ENCODE measurements around the gene OR10A7. TPM values are rescaled to one million over a fixed set of nuclear protein-coding genes. Genes with fewer than 3 reads are reported as not detected.
"Not testable (repeated sequence)": the region's sequence is repeated elsewhere in the genome, so short reads cannot be mapped to it uniquely, and the experiment has no call there.

OR10A7 gene, protein sequence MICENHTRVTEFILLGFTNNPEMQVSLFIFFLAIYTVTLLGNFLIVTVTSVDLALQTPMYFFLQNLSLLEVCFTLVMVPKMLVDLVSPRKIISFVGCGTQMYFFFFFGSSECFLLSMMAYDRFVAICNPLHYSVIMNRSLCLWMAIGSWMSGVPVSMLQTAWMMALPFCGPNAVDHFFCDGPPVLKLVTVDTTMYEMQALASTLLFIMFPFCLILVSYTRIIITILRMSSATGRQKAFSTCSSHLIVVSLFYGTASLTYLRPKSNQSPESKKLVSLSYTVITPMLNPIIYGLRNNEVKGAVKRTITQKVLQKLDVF
- polyA plus RNA-seq (2011; rRNA removed), result not detected in 2 replicates
- polyA plus RNA-seq (2012; cell fraction: cytosol; rRNA removed), result not detected in 2 replicates
- polyA plus RNA-seq (2012; cell fraction: nucleus; rRNA removed), result not detected in 2 replicates
- polyA plus RNA-seq (2017; fragmentation: RNase III; extraction: RNeasy Plus Mini Kit Qiagen cat#74134 plus additional on column Dnase treatment), result not detected in 3 replicates
- polyA minus RNA-seq (2011; rRNA and poly(A)+ RNA removed), result not detected in 2 replicates

- no peak for ATAC-seq
- H3K9me3 ChIP-seq, result no peaks in the 10 kb centered on the region
- FAIRE-seq, result peak; percentile 23
- no peak for TF ChIP-seq ZSCAN20 (CRISPR knock-in tag; IDR thresholded peaks at IDR 0.05)
- TF ChIP-seq FOXS1 (CRISPR knock-in tag; IDR thresholded peaks at IDR 0.05), result no peak
- TF ChIP-seq MAFK (IDR thresholded peaks at IDR 0.05; ENCODE audit: partially characterized antibody), result no peak
- TF ChIP-seq, protein P1, sequence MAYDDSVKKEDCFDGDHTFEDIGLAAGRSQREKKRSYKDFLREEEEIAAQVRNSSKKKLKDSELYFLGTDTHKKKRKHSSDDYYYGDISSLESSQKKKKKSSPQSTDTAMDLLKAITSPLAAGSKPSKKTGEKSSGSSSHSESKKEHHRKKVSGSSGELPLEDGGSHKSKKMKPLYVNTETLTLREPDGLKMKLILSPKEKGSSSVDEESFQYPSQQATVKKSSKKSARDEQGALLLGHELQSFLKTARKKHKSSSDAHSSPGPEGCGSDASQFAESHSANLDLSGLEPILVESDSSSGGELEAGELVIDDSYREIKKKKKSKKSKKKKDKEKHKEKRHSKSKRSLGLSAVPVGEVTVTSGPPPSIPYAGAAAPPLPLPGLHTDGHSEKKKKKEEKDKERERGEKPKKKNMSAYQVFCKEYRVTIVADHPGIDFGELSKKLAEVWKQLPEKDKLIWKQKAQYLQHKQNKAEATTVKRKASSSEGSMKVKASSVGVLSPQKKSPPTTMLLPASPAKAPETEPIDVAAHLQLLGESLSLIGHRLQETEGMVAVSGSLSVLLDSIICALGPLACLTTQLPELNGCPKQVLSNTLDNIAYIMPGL (CRISPR knock-in tag; IDR thresholded peaks at IDR 0.05; ENCODE audit: borderline replicate concordance), result no peak
- no peak for TF ChIP-seq HOXB13 (CRISPR knock-in tag; IDR thresholded peaks at IDR 0.05; ENCODE audit: low read depth)
- no peak for TF ChIP-seq BHLHE40 (IDR thresholded peaks at IDR 0.05; ENCODE audit: low read depth, low read length)
- TF ChIP-seq ESRRA (IDR thresholded peaks at IDR 0.05; ENCODE audit: borderline replicate concordance, low read length), result no peak
- no peak for TF ChIP-seq EHF (CRISPR knock-in tag; IDR thresholded peaks at IDR 0.05)
- no peak for TF ChIP-seq EHMT2 (IDR thresholded peaks at IDR 0.05; ENCODE audit: low read depth)
- no peak for TF ChIP-seq KDM5A (IDR thresholded peaks at IDR 0.05)
- TF ChIP-seq HEYL (CRISPR knock-in tag; IDR thresholded peaks at IDR 0.05), result no peak
- no peak for TF ChIP-seq JUNB (IDR thresholded peaks at IDR 0.05)
- no peak for TF ChIP-seq PBX3 (IDR thresholded peaks at IDR 0.05)
- TF ChIP-seq, protein P2, sequence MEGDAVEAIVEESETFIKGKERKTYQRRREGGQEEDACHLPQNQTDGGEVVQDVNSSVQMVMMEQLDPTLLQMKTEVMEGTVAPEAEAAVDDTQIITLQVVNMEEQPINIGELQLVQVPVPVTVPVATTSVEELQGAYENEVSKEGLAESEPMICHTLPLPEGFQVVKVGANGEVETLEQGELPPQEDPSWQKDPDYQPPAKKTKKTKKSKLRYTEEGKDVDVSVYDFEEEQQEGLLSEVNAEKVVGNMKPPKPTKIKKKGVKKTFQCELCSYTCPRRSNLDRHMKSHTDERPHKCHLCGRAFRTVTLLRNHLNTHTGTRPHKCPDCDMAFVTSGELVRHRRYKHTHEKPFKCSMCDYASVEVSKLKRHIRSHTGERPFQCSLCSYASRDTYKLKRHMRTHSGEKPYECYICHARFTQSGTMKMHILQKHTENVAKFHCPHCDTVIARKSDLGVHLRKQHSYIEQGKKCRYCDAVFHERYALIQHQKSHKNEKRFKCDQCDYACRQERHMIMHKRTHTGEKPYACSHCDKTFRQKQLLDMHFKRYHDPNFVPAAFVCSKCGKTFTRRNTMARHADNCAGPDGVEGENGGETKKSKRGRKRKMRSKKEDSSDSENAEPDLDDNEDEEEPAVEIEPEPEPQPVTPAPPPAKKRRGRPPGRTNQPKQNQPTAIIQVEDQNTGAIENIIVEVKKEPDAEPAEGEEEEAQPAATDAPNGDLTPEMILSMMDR (IDR thresholded peaks at IDR 0.05), result no peak
- no peak for TF ChIP-seq BCL3 (IDR thresholded peaks at IDR 0.05)
- TF ChIP-seq KDM1A (IDR thresholded peaks at IDR 0.05; ENCODE audit: low read depth), result no peak
- TF ChIP-seq GATA3 (IDR thresholded peaks at IDR 0.05; ENCODE audit: borderline replicate concordance), result no peak
- TF ChIP-seq, protein P3, sequence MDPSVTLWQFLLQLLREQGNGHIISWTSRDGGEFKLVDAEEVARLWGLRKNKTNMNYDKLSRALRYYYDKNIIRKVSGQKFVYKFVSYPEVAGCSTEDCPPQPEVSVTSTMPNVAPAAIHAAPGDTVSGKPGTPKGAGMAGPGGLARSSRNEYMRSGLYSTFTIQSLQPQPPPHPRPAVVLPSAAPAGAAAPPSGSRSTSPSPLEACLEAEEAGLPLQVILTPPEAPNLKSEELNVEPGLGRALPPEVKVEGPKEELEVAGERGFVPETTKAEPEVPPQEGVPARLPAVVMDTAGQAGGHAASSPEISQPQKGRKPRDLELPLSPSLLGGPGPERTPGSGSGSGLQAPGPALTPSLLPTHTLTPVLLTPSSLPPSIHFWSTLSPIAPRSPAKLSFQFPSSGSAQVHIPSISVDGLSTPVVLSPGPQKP (IDR thresholded peaks at IDR 0.05; ENCODE audit: low read depth, low read length), result no peak
- 2% methylated on average over 2 of the region's 2 CpGs for WGBS (ENCODE audit: missing lambda C conversion rate)
- H3K27ac ChIP-seq, result no peak within 1 kb of the TSS
- H3K4me3 ChIP-seq, result no peak within 1 kb of the TSS
- no peak for DNase-seq (ENCODE audit: low read depth in 1 of 2, low spot score in 1 of 2)
- H3K4me2 ChIP-seq, result no peak within 1 kb of the TSS
- CTCF ChIA-PET, result no interaction called here
- POLR2A ChIA-PET, result no interaction called here
- no peaks in the 10 kb centered on the region for H3K4me1 ChIP-seq
Observed at GRCh38 chr12:55220725-55221124, at the start of gene OR10A7. TSS of gene OR10A7 (plus strand) at chr12:55221025. CDS start at chr12:55221025, 0 bp downstream.

- no peak for TF ChIP-seq FOSB (CRISPR knock-in tag; IDR thresholded peaks at IDR 0.05)
- peak; percentile 65 for TF ChIP-seq MAFK (IDR thresholded peaks at IDR 0.05; ENCODE audit: partially characterized antibody)
- no peak for TF ChIP-seq POLR2AphosphoS2 (conservative IDR thresholded peaks at IDR 0.05; ENCODE audit: low read length)
- Histone ChIP-seq H3K27ac (no peak overlapping the region), H3K4me2 (no peak overlapping the region), H3K9me3 (no peaks in the 10 kb centered on the region), H3K4me3 (no peak overlapping the region), H3K4me1 (no peaks in the 10 kb centered on the region)
- DNase-seq (ENCODE audit: low read depth in 1 of 2, low spot score in 1 of 2) (no peak), FAIRE-seq (no peak), ATAC-seq (no peak)
- CTCF ChIA-PET, result interaction anchor here (1.2 kb wide), 1 partner anchor 485 kb away, joined by 4 read pairs; no protein-coding TSS in a partner anchor
- 57% methylated on average over 2 of the region's 2 CpGs for WGBS (ENCODE audit: missing lambda C conversion rate)
- POLR2A ChIA-PET, result no interaction called here
Observed at GRCh38 chr12:55171445-55171844, 49.4 kb upstream of the OR10A7 start.

- ATAC-seq; POLR2A ChIA-PET; DNase-seq (ENCODE audit: low read depth in 1 of 2, low spot score in 1 of 2); H3K4me1 ChIP-seq; H3K4me2 ChIP-seq; H3K9me3 ChIP-seq; H3K4me3 ChIP-seq; H3K27ac ChIP-seq; FAIRE-seq: not testable (repeated sequence)
- 2% methylated on average over 2 of the region's 2 CpGs for WGBS (ENCODE audit: missing lambda C conversion rate)
- CTCF ChIA-PET, result interaction anchor here (1.2 kb wide), 1 partner anchor 484 kb away, joined by 4 read pairs; no protein-coding TSS in a partner anchor
Observed at GRCh38 chr12:55171846-55172245, 49.0 kb upstream of the OR10A7 start.

Data from A549 (cell line).